Skeletal muscle satellite cell (primary cell): ENCODE data around the gene HLF.

Source experiments
- H3K27me3 ChIP-seq: 2 replicates; pipeline ENCODE4 v1.7.0; 2013; ENCODE audit warnings: low read length; ENCODE audit not compliant: control insufficient read depth, insufficient read depth
- H3K36me3 ChIP-seq: 2 replicates; pipeline ENCODE4 v1.7.0; 2013; ENCODE audit warnings: mild to moderate bottlenecking, control low read depth, low read length; ENCODE audit not compliant: insufficient read depth
- H3K4me1 ChIP-seq: 2 replicates; pipeline ENCODE4 v1.7.0; 2013; ENCODE audit warnings: low read length; ENCODE audit not compliant: control insufficient read depth, insufficient read depth
- H3K4me2 ChIP-seq: 2 replicates; pipeline ENCODE4 v1.7.0; 2013; ENCODE audit warnings: mild to moderate bottlenecking, low read length
- H3K4me3 ChIP-seq: 2 replicates; pipeline ENCODE4 v1.7.0; 2013; ENCODE audit warnings: low read length
- H3K9ac ChIP-seq: 2 replicates; pipeline ENCODE4 v1.7.0; 2013; ENCODE audit warnings: mild to moderate bottlenecking, low read depth, low read length, moderate library complexity
- H3K9me3 ChIP-seq: replicated peaks from 2 replicates; pipeline ENCODE4 v1.7.0; 2013; ENCODE audit warnings: mild to moderate bottlenecking, control low read depth, low read length

Gene HLF

DNA sequence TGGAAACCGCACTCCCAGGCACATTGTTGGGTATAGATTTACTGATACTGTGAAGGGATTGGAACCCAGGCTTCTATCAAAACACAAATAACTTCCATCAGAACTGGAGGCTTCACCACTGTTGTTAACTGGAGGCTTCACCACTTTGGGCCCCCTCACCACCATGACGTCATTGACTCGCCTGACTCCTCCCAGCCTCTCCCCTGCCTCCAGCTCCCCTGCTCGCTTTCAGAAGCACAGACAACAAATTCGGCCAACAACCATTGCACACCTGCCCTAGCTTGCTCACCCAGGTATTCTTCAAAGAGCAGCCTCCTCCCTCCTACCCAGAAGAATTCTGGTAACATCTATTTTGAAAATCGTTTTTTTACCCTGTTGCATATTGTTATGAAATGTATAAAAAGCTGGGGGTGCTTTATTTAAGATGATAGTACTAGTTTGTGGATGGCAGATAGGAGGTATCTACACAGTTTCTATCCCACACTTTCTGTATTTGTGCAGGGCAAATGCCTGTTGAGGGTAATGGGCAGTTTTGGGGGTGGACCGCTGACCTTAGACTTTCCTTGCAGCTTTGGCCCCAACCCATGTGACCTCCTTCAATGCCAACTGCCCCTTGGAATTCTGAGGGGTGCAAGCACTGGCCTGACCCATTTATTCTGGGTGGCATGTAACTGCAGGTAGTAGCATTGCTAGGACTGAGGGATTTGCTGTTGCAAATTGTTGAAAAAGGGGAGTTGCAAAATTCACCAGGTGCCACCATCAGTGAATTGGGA is 54.1 kb downstream of the HLF start:
- Histone ChIP-seq H3K4me1 (no peaks in the 10 kb centered on the region), H3K4me3 (no peak overlapping the region), H3K27me3 (no peaks in the 10 kb centered on the region), H3K4me2 (no peak overlapping the region), H3K9me3 (no peaks in the 10 kb centered on the region), H3K9ac (no peak overlapping the region), H3K36me3 (no peaks in the 10 kb centered on the region)

DNA sequence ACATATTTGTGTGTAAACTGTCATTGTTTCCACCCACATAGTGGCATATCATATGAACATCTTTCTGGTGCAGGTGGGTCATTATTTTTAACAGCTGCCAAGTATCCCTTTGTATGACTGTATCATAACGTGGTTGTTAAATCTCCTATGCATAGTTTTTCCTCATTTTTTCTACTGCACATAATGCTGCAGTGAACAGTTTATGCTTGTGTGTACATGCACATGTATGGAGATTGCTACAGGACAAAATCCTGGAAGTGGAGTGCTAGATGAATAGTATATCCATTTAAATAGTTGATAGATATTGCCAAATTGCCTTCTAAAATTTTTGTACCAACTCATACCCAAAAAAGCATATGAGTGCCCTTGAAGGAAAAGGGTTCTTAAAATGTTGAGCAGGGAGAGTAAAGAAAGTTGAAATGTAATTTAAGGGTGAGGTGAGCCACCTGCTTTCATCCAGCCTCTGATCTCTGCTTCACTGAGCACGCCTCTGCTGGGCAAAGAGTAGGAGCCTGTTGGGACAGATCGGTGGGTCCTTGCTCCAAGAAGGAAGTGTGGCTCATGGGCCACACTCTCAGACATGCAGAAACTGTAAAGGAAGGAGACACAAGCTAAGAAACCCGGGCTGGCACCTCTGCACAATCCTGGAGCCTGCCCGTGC is 55.3 kb downstream of the HLF start:
- Histone ChIP-seq H3K4me3 (no peak overlapping the region), H3K27me3 (no peaks in the 10 kb centered on the region), H3K9ac (no peak overlapping the region), H3K4me1 (no peaks in the 10 kb centered on the region), H3K36me3 (no peaks in the 10 kb centered on the region), H3K9me3 (no peaks in the 10 kb centered on the region), H3K4me2 (no peak overlapping the region)

DNA sequence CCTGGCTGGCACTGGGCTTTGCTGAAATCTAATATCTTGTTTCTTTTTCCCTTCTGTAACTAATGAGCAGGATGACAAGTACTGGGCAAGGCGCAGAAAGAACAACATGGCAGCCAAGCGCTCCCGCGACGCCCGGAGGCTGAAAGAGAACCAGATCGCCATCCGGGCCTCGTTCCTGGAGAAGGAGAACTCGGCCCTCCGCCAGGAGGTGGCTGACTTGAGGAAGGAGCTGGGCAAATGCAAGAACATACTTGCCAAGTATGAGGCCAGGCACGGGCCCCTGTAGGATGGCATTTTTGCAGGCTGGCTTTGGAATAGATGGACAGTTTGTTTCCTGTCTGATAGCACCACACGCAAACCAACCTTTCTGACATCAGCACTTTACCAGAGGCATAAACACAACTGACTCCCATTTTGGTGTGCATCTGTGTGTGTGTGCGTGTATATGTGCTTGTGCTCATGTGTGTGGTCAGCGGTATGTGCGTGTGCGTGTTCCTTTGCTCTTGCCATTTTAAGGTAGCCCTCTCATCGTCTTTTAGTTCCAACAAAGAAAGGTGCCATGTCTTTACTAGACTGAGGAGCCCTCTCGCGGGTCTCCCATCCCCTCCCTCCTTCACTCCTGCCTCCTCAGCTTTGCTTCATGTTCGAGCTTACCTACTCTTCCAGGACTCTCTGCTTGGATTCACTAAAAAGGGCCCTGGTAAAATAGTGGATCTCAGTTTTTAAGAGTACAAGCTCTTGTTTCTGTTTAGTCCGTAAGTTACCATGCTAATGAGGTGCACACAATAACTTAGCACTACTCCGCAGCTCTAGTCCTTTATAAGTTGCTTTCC is 56.0 kb downstream of the HLF start:
- Histone ChIP-seq H3K9ac (no peak overlapping the region), H3K36me3 (no peaks in the 10 kb centered on the region), H3K4me2 (no peak overlapping the region), H3K4me3 (no peak overlapping the region), H3K4me1 (no peaks in the 10 kb centered on the region), H3K9me3 (no peaks in the 10 kb centered on the region), H3K27me3 (no peaks in the 10 kb centered on the region)

DNA sequence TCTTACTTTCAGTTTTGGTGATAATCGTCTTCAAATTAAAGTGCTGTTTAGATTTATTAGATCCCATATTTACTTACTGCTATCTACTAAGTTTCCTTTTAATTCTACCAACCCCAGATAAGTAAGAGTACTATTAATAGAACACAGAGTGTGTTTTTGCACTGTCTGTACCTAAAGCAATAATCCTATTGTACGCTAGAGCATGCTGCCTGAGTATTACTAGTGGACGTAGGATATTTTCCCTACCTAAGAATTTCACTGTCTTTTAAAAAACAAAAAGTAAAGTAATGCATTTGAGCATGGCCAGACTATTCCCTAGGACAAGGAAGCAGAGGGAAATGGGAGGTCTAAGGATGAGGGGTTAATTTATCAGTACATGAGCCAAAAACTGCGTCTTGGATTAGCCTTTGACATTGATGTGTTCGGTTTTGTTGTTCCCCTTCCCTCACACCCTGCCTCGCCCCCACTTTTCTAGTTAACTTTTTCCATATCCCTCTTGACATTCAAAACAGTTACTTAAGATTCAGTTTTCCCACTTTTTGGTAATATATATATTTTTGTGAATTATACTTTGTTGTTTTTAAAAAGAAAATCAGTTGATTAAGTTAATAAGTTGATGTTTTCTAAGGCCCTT is 56.8 kb downstream of the HLF start:
- Histone ChIP-seq H3K9me3 (no peaks in the 10 kb centered on the region), H3K4me3 (no peak overlapping the region), H3K4me2 (no peak overlapping the region), H3K9ac (no peak overlapping the region), H3K36me3 (no peaks in the 10 kb centered on the region), H3K27me3 (no peaks in the 10 kb centered on the region), H3K4me1 (no peaks in the 10 kb centered on the region)

DNA sequence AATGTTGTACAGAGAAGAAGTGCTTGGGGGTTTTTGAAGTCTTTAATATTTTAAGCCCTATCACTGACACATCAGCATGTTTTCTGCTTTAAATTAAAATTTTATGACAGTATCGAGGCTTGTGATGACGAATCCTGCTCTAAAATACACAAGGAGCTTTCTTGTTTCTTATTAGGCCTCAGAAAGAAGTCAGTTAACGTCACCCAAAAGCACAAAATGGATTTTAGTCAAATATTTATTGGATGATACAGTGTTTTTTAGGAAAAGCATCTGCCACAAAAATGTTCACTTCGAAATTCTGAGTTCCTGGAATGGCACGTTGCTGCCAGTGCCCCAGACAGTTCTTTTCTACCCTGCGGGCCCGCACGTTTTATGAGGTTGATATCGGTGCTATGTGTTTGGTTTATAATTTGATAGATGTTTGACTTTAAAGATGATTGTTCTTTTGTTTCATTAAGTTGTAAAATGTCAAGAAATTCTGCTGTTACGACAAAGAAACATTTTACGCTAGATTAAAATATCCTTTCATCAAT is 57.8 kb downstream of the HLF start:
- Histone ChIP-seq H3K9me3 (no peaks in the 10 kb centered on the region), H3K4me2 (no peak overlapping the region), H3K4me1 (no peaks in the 10 kb centered on the region), H3K9ac (no peak overlapping the region), H3K27me3 (no peaks in the 10 kb centered on the region), H3K36me3 (no peaks in the 10 kb centered on the region), H3K4me3 (no peak overlapping the region)

DNA sequence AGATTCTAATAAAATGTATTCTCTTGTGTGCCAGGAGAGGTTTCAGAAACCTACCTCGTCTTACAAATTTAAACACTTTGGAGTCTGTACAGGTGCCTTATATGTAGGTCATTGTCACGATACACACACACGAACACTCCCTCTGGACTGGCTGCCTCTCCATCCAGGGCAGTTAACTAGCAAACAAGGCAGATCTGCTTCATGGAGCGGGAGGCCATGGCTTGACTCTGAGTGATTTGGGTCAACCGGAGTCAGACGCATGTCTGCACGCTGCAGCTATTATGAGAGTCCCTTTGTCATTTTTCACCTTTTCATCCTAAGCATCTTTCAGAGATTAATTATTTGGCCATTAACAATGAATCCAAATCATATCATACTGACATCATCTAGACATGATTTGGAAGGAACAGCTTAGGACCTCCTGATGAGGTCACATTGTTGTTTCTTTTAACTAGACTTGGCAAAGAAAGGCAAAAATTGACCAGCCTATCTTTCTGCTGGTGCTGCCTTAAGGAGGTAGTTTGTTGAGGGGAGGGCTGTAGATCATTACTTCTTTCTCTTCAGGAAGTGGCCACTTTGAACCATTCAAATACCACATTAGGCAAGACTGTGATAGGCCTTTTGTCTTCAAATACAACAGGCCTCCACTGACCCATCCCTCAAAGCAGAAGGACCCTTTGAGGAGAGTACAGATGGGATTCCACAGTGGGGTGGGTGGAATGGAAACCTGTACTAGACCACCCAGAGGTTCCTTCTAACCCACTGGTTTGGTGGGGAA is 58.9 kb downstream of the HLF start:
- no peak overlapping the region for H3K4me2 ChIP-seq
- H3K36me3 ChIP-seq = no peaks in the 10 kb centered on the region
- H3K27me3 ChIP-seq = peaks cover 4% of the 10 kb centered on the region
- H3K4me1 ChIP-seq = no peaks in the 10 kb centered on the region
- H3K4me3 ChIP-seq = no peak overlapping the region
- H3K9me3 ChIP-seq = no peaks in the 10 kb centered on the region
- no peak overlapping the region for H3K9ac ChIP-seq

DNA sequence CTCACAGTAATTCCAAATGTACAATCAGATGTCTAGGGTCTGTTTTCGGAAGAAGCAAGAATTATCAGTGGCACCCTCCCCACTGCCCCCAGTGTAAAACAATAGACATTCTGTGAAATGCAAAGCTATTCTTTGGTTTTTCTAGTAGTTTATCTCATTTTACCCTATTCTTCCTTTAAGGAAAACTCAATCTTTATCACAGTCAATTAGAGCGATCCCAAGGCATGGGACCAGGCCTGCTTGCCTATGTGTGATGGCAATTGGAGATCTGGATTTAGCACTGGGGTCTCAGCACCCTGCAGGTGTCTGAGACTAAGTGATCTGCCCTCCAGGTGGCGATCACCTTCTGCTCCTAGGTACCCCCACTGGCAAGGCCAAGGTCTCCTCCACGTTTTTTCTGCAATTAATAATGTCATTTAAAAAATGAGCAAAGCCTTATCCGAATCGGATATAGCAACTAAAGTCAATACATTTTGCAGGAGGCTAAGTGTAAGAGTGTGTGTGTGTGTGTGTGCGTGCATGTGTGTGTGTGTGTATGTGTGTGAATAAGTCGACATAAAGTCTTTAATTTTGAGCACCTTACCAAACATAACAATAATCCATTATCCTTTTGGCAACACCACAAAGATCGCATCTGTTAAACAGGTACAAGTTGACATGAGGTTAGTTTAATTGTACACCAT is 59.7 kb downstream of the HLF start:
- Histone ChIP-seq H3K36me3 (no peaks in the 10 kb centered on the region), H3K9me3 (no peaks in the 10 kb centered on the region), H3K4me1 (no peaks in the 10 kb centered on the region), H3K27me3 (peaks cover 4% of the 10 kb centered on the region), H3K4me3 (no peak overlapping the region), H3K4me2 (no peak overlapping the region), H3K9ac (no peak overlapping the region)

DNA sequence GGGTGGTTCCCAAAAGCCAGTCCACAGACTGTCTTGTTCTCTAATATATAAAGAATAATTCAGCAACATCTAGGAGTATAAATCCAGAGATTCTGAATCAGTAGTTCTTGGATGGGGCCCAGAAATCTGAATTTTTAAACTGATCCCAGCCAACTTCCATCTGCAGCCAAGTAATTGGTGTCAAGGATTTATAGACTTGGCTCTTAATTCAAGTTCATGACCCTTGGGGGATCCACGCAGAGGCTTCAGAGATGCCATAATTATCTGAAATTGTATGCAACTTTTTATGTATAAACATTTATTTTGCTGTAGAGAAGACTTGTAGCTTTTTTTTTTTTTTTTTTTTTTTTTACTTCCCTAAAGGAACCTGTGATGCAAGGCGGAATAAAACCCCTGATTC is 60.6 kb downstream of the HLF start:
- Histone ChIP-seq H3K4me3 (no peak overlapping the region), H3K4me1 (no peaks in the 10 kb centered on the region), H3K36me3 (no peaks in the 10 kb centered on the region), H3K27me3 (peaks cover 4% of the 10 kb centered on the region), H3K9ac (no peak overlapping the region), H3K4me2 (no peak overlapping the region), H3K9me3 (no peaks in the 10 kb centered on the region)

DNA sequence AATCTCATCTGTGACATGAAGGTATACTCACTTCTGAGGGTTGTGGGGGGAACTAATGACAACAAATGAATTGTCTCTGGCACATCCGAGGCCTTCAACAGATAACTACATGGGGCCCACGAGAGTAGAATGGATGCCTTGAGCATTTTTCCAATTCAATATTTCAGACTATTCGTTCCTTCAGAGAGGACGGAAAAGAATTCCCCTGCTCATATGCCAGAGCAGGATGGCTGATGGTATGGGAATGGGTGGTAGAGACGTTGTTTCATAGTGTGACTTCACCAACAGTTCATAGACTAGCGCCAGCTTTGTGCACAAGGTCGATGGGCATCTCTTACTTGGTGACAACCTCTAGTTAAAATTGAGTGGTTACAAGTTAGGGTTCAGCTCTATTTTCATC is 61.3 kb downstream of the HLF start:
- H3K9me3 ChIP-seq = no peaks in the 10 kb centered on the region
- H3K27me3 ChIP-seq = peaks cover 8% of the 10 kb centered on the region
- no peak overlapping the region for H3K4me2 ChIP-seq
- H3K9ac ChIP-seq = no peak overlapping the region
- H3K4me3 ChIP-seq = no peak overlapping the region
- no peaks in the 10 kb centered on the region for H3K36me3 ChIP-seq
- H3K4me1 ChIP-seq = no peaks in the 10 kb centered on the region

DNA sequence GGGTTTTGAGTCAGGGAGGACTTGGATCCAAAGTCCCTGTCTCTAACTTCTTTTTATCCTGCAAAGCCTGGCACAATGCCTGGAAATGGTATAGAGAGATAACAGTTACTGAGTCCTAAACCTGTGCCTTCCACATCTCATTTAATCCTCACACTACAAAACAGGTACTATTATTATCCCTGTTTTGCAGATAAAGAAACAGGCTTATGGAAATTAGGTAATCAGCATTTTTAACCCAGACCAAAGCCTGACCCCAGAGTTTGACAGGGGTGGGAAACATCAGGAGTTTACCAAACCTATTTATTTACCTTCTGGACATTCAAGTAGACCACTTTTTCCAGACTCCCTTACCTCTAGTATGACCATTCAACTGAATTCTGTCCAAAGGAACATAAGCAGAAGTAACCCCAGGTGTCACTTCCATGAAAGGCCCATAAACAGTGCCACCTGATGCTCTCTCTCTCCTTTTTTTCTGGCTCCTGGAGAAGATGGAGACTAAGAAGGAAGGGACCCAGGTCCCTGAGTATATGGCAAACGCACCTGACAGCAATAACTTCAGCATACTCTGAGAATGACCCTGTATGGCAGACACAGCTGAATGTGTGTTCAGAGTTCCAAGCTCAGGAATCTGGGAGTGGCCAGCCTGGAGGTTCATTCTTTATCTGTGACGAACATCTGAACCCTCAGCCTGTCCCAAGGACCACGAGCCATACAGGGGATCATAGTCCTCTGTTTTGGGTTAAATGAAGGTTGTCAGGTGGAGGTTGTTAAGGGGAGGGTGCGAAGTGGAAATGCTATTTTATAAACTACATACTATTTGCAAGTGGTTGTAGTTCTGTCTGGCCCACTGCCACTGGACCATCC is 62.7 kb downstream of the HLF start:
- H3K4me3 ChIP-seq = no peak overlapping the region
- no peaks in the 10 kb centered on the region for H3K36me3 ChIP-seq
- H3K4me2 ChIP-seq = no peak overlapping the region
- H3K4me1 ChIP-seq = no peaks in the 10 kb centered on the region
- H3K9me3 ChIP-seq = no peaks in the 10 kb centered on the region
- peaks cover 8% of the 10 kb centered on the region for H3K27me3 ChIP-seq
- H3K9ac ChIP-seq = no peak overlapping the region
